Measurements from ENCODE around the gene GOLGA8Q.
"Not testable (repeated sequence)": the region's sequence is repeated elsewhere in the genome, so short reads cannot be mapped to it uniquely, and the experiment has no call there.

Gene GOLGA8Q

GRCh38 chr15:30551750-30552149 lies at the start of gene GOLGA8Q:
Gene GOLGA8Q, plus strand, starts transcription at chr15:30552050. Its CDS starts 28 bp downstream, at chr15:30552078.
- not testable (repeated sequence) for DNase-seq

GRCh38 chr15:30502904-30503781 lies 48.7 kb upstream of the GOLGA8Q start:
- DNase-seq, result not testable (repeated sequence)

- DNase-seq, result not testable (repeated sequence)
Measured at GRCh38 chr15:30504162-30504843, 47.5 kb upstream of the GOLGA8Q start.

GRCh38 chr15:30514545-30514944 lies 37.3 kb upstream of the GOLGA8Q start:
- DNase-seq, result not testable (repeated sequence)

GRCh38 chr15:30523453-30524243 lies 28.2 kb upstream of the GOLGA8Q start:
- not testable (repeated sequence) for DNase-seq

GRCh38 chr15:30525912-30526311 lies 25.9 kb upstream of the GOLGA8Q start:
- not testable (repeated sequence) for DNase-seq

GRCh38 chr15:30529049-30529448 lies 22.8 kb upstream of the GOLGA8Q start:
- not testable (repeated sequence) for DNase-seq

GRCh38 chr15:30566949-30567348 lies 15.1 kb downstream of the GOLGA8Q start:
- not testable (repeated sequence) for DNase-seq

GRCh38 chr15:30573012-30573491 lies 21.2 kb downstream of the GOLGA8Q start:
- DNase-seq, result not testable (repeated sequence)

- not testable (repeated sequence) for DNase-seq
Measured at GRCh38 chr15:30579394-30579970, 27.6 kb downstream of the GOLGA8Q start.

- DNase-seq, result not testable (repeated sequence)
Measured at GRCh38 chr15:30580716-30581115, 28.9 kb downstream of the GOLGA8Q start.

GRCh38 chr15:30598953-30599352 lies 47.1 kb downstream of the GOLGA8Q start:
- not testable (repeated sequence) for DNase-seq

GRCh38 chr15:30603796-30604195 lies 51.9 kb downstream of the GOLGA8Q start, which contains the start of gene GOLGA8H:
Gene GOLGA8H, plus strand, starts transcription at chr15:30604028. Its CDS starts 98 bp downstream, at chr15:30604126.
- DNase-seq, result not testable (repeated sequence)

Measured in NCI-H82 (cell line).